Liver (tissue), 9 donors: ENCODE measurements around the gene MAP7D1. TPM values are rescaled to one million over a fixed set of nuclear protein-coding genes. Genes with fewer than 3 reads are reported as not detected.
A peak's percentile ranks its signal among the peaks of the same experiment; 100 is the strongest.

Source experiments
- DNase-seq: peaks from one replicate; pipeline ENCODE4 v3.0.0-alpha.2; 2017; ENCODE audit warnings: low spot score
- H3K27ac ChIP-seq, 2 donors: one replicate each; pipeline ENCODE4 v1.7.0; 2013; ENCODE audit warnings: inconsistent platforms in 2 of 2, low read length in 2 of 2, control low read depth in 1 of 2, low read depth in 1 of 2, mild to moderate bottlenecking in 1 of 2
- H3K27me3 ChIP-seq, 4 donors: one replicate each; pipeline versions ENCODE4 v1.6.1 to v1.7.0; 2013; ENCODE audit warnings: low read length in 3 of 4, inconsistent platforms in 1 of 4, mild to moderate bottlenecking in 1 of 4, moderate library complexity in 1 of 4; ENCODE audit not compliant: control insufficient read depth in 4 of 4, insufficient read depth in 4 of 4
- H3K36me3 ChIP-seq, 4 donors: one replicate each; pipeline versions ENCODE4 v1.6.1 to v1.7.0; 2013; ENCODE audit warnings: low read length in 3 of 4, mild to moderate bottlenecking in 3 of 4, low read depth in 1 of 4, moderate library complexity in 1 of 4; ENCODE audit not compliant: control insufficient read depth in 4 of 4, insufficient read depth in 3 of 4
- H3K4me1 ChIP-seq, 4 donors: one replicate each; pipeline versions ENCODE4 v1.6.1 to v1.7.0; 2013; ENCODE audit warnings: low read length in 3 of 4, mild to moderate bottlenecking in 3 of 4, moderate library complexity in 1 of 4; ENCODE audit not compliant: control insufficient read depth in 4 of 4, insufficient read depth in 4 of 4
- H3K4me3 ChIP-seq, 3 donors: one replicate each; pipeline versions ENCODE4 v1.6.1 to v1.7.0; 2013; ENCODE audit warnings: low read length in 3 of 3, control low read depth in 1 of 3, low read depth in 1 of 3, mild to moderate bottlenecking in 1 of 3
- H3K9ac ChIP-seq, 2 donors: one replicate each; pipeline ENCODE4 v1.7.0; 2013; ENCODE audit warnings: low read length in 2 of 2, mild to moderate bottlenecking in 2 of 2, moderate library complexity in 2 of 2, control low read depth in 1 of 2, low read depth in 1 of 2
- H3K9me3 ChIP-seq, 4 donors: one replicate each; pipeline versions ENCODE4 v1.6.1 to v1.7.0; 2013; ENCODE audit warnings: low read length in 3 of 4; ENCODE audit not compliant: control insufficient read depth in 4 of 4
- FOXA1 ChIP-seq: IDR thresholded peaks from 2 replicates; pipeline ENCODE4 v1.6.1; 2016; ENCODE audit warnings: antibody characterized with exemption
- FOXA2 ChIP-seq: IDR thresholded peaks from 2 replicates; pipeline ENCODE4 v1.6.1; 2016; ENCODE audit warnings: antibody characterized with exemption
- GABPA ChIP-seq, 2 donors: IDR thresholded peaks in 1 of 2; conservative IDR thresholded peaks in 1 of 2; 2 replicates each; pipeline ENCODE4 v1.6.1; 2016; ENCODE audit warnings: antibody characterized with exemption in 2 of 2, mild to moderate bottlenecking in 1 of 2, moderate library complexity in 1 of 2
- HNF4A ChIP-seq, 2 donors: conservative IDR thresholded peaks; 2 replicates each; pipeline ENCODE4 v1.6.1; 2016; ENCODE audit warnings: antibody characterized with exemption in 2 of 2, mild to moderate bottlenecking in 2 of 2
- HNF4G ChIP-seq: IDR thresholded peaks from 2 replicates; pipeline ENCODE4 v1.6.1; 2016; ENCODE audit warnings: antibody characterized with exemption
- JUND ChIP-seq, 2 donors: IDR thresholded peaks; 2 replicates each; pipeline ENCODE4 v1.6.1; 2016; ENCODE audit warnings: antibody characterized with exemption in 2 of 2
- NR2F2 ChIP-seq: IDR thresholded peaks from 2 replicates; pipeline ENCODE4 v1.6.1; 2016; ENCODE audit warnings: antibody characterized with exemption
- RAD21 ChIP-seq, 2 donors: IDR thresholded peaks; 2 replicates each; pipeline ENCODE4 v1.6.1; 2016; ENCODE audit warnings: antibody characterized with exemption in 2 of 2, mild to moderate bottlenecking in 2 of 2
- RXRA ChIP-seq, 2 donors: IDR thresholded peaks; 2 replicates each; pipeline ENCODE4 v1.6.1; 2017 to 2018; ENCODE audit warnings: antibody characterized with exemption in 2 of 2, mild to moderate bottlenecking in 1 of 2
- SP1 ChIP-seq: IDR thresholded peaks from 2 replicates; pipeline ENCODE4 v1.6.1; 2018; ENCODE audit warnings: antibody characterized with exemption, mild to moderate bottlenecking
- TAF1 ChIP-seq: conservative IDR thresholded peaks from 2 replicates; pipeline ENCODE4 v1.6.1; 2016; ENCODE audit warnings: antibody characterized with exemption, mild to moderate bottlenecking
- YY1 ChIP-seq: IDR thresholded peaks from 2 replicates; pipeline ENCODE4 v1.6.1; 2016; ENCODE audit warnings: antibody characterized with exemption, mild to moderate bottlenecking
- WGBS: extraction: QIAGEN DNeasy Blood & Tissue Kit; methylation state at CpG from one replicate; pipeline ENCODE4 v1.1.7; 2013; 5-methylcytosine and 5-hydroxymethylcytosine counted together
- polyA plus RNA-seq, 2 donors: library from polyadenylated mRNA; stranded (reverse) in 1 of 2; unstranded in 1 of 2; fragments of 200-250 nt in 1 of 2; fragments of >200 nt in 1 of 2; fragmentation: Nextera tagmentation in 1 of 2; extraction: Ambion mirVana in 1 of 2; gene quantifications; one replicate each; pipeline versions ENCODE4 v1.2.1 to v1.2.3, GENCODE V29; 2013 to 2015
- total RNA-seq, 2 donors: library from RNA; depleted of rRNA; stranded (reverse); fragments of >200 nt; gene quantifications; one replicate each; pipeline ENCODE4 v1.2.3, GENCODE V29; 2014
- TF ChIP-seq, protein P1 (sequence below): IDR thresholded peaks from 2 replicates; pipeline ENCODE4 v1.6.1; 2016; ENCODE audit warnings: antibody characterized with exemption
- TF ChIP-seq, protein P2 (sequence below): IDR thresholded peaks from 2 replicates; pipeline ENCODE4 v1.6.1; 2016; ENCODE audit warnings: antibody characterized with exemption
- TF ChIP-seq, protein P3 (sequence below): IDR thresholded peaks from 2 replicates; pipeline ENCODE4 v1.6.1; 2016; ENCODE audit warnings: antibody characterized with exemption
- TF ChIP-seq, protein P4 (sequence below): IDR thresholded peaks from 2 replicates; pipeline ENCODE4 v1.6.1; 2016; ENCODE audit warnings: antibody characterized with exemption, mild to moderate bottlenecking
- donor health status: healthy.
- donor health status: healthy.
- donor health status: healthy.
- donor health status: healthy.
- donor health status: healthy.

Gene MAP7D1
- total and polyA plus RNA-seq, 4 donors = 5.6 to 15.1 (median 12.9) TPM

DNA sequence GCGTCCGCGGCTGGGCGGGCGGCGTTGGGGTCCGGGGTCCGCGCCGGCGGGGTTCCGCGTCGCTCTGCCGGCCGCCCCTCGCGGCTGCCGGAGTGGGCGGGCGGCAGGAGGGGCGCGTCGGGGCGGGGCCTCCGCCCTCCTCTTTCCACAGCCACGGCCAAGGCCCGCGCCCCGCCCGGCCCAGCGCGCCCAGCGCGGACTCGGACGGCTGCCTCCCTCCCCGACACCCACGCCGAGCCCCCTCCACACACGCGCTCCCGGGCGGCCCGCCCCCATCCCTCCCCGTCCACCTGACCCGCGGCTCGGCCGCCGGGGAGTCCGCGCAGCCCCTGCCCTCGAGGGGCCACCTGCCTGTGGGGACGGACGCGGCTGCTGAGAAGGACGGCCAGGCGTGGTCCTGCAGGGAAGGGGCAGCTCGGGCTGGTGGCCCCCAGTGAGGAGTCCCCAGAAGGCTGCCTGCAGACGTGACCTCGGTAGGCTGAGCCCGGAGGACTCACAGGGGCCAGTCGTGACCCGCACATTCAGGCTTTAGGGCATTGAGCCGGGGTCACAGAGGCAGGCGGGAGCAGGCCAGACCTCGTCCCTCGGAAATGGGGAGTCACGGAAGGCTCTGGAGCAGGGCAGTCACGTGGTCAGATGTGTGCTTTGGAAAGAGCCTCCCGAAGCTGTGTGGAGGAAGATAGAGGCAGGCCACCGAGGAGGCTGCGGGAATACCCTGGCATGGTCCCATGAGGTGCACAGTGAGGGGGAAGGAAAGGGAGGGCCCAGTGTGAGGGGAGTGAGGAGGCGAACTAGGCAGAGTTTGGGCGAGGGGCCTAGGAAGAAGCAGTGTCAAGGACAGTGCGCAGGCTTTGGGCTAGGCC lies 30.6 kb upstream of the MAP7D1 start, which contains the start of gene COL8A2:
Gene COL8A2 (minus strand): TSS at position 94 of the 863 bp plus-strand sequence. CDS start 24,980 bp downstream, outside the sequence.
- DNase-seq = no peak
- Histone ChIP-seq H3K4me3 (peak within 1 kb of the TSS in 1 of 3 donors; percentile 40), H3K27ac (no peak within 1 kb of the TSS), H3K9me3 (no peaks in the 10 kb centered on the region), H3K36me3 (no peaks in the 10 kb centered on the region), H3K4me1 (peaks cover 0 to 3% (median 0%) of the 10 kb centered on the region in 4 donors), H3K27me3 (no peaks in the 10 kb centered on the region), H3K9ac (no peak within 1 kb of the TSS)
- WGBS = 15% methylated on average over 77 of the region's 77 CpGs
- TF ChIP-seq RAD21 (IDR thresholded peaks at IDR 0.05) = no peak
- TF ChIP-seq JUND (IDR thresholded peaks at IDR 0.05) = no peak
- TF ChIP-seq FOXA2 = no peak
- TF ChIP-seq GABPA (IDR thresholded peaks at IDR 0.05 in 1 of 2, conservative IDR thresholded peaks at IDR 0.05 in 1 of 2) = no peak
- peak in 1 of 2 donors; percentile 17 for TF ChIP-seq RXRA (IDR thresholded peaks at IDR 0.05)

DNA sequence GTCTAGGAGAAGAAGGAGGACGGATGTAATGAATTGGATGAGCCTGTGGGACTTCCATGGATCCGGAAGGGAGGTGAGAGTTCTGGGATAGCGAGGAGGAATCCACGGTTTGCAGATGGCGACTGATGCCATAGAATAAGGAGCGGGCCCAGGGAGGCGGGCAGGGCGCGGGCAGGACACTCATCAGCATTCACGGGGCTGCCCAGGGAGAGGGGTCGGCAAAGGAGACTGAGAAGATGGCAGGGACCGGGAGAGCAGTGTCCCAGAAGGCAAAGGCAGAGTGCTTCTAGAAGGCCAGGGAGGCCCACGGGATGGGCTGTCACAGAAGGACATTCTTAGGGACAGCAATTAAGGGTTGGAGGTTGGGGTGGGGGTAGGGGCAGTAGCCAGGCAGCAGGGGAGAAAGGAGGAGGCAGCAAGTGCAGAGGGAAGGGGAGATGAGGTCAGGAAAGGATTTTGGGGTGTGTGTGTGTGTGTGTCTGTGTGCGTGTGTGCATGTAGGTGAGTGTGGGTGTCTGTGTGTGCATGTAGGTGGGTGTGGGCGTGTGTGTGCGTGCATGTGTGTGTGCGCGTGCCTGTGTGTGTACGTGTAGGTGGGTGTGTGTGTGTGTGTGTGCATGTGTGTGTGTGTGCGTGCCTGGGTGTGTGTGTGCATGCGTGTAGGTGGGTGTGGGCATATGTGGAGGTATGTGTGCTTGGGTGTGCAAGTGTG lies 29.8 kb upstream of the MAP7D1 start:
- TF ChIP-seq, protein P1, sequence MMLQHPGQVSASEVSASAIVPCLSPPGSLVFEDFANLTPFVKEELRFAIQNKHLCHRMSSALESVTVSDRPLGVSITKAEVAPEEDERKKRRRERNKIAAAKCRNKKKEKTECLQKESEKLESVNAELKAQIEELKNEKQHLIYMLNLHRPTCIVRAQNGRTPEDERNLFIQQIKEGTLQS = no peak
- TF ChIP-seq HNF4G (no peak), NR2F2 (no peak)
- Histone ChIP-seq H3K36me3 (no peaks in the 10 kb centered on the region), H3K9me3 (no peaks in the 10 kb centered on the region), H3K27ac (no peak overlapping the region), H3K4me3 (no peak overlapping the region), H3K27me3 (no peaks in the 10 kb centered on the region), H3K9ac (no peak overlapping the region), H3K4me1 (peaks cover 0 to 3% (median 0%) of the 10 kb centered on the region in 4 donors)
- no peak for DNase-seq
- WGBS = 84% methylated on average over 21 of the region's 21 CpGs

DNA sequence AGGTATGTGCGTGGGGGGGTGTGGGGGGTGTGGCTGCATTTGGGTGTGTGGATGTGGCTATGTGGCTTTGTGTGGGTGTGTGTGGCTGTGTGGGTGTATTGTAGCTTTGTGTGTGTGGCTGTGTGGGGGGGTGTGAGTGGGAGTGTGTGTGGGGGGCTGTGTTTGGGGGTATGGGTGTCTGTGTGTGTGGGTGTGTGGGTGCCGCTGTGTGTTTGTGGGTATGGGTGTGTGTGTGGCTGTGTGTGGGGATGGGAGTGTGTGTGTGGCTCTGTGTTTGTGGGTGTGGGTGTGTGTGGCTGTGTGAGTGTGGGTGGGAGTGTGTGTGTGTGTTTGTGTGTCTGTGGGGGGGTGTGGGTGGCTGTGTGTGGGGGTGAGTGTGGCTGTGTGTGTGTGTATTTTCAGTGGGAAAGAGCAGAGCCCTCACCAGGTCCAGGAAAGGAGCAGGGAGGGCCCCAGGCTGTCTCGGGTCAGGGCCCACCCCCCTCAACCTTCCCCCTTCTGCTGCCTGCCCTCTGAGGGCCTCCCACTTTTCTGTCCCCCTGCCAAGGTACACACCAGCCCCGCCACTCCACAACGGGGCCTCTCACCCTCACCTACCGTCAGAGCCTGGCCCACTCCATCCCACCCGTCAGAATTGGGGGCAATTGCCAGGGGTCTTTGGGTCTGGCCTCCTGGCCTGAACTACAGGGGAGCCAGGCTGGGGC lies 29.0 kb upstream of the MAP7D1 start:
- Histone ChIP-seq H3K4me3 (no peak overlapping the region), H3K27ac (no peak overlapping the region), H3K9ac (no peak overlapping the region), H3K36me3 (no peaks in the 10 kb centered on the region), H3K9me3 (no peaks in the 10 kb centered on the region), H3K27me3 (no peaks in the 10 kb centered on the region), H3K4me1 (peaks cover 0 to 3% (median 0%) of the 10 kb centered on the region in 4 donors)
- no peak for DNase-seq
- WGBS = 54% methylated on average over 7 of the region's 7 CpGs
- TF ChIP-seq, protein P2, sequence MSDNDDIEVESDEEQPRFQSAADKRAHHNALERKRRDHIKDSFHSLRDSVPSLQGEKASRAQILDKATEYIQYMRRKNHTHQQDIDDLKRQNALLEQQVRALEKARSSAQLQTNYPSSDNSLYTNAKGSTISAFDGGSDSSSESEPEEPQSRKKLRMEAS = no peak
- TF ChIP-seq, protein P3, sequence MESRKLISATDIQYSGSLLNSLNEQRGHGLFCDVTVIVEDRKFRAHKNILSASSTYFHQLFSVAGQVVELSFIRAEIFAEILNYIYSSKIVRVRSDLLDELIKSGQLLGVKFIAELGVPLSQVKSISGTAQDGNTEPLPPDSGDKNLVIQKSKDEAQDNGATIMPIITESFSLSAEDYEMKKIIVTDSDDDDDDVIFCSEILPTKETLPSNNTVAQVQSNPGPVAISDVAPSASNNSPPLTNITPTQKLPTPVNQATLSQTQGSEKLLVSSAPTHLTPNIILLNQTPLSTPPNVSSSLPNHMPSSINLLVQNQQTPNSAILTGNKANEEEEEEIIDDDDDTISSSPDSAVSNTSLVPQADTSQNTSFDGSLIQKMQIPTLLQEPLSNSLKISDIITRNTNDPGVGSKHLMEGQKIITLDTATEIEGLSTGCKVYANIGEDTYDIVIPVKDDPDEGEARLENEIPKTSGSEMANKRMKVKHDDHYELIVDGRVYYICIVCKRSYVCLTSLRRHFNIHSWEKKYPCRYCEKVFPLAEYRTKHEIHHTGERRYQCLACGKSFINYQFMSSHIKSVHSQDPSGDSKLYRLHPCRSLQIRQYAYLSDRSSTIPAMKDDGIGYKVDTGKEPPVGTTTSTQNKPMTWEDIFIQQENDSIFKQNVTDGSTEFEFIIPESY = no peak
- TF ChIP-seq RAD21 (IDR thresholded peaks at IDR 0.05) = no peak
- no peak for TF ChIP-seq FOXA1
- TF ChIP-seq RXRA (IDR thresholded peaks at IDR 0.05) = no peak
- TF ChIP-seq SP1 = no peak
- no peak for TF ChIP-seq FOXA2
- no peak for TF ChIP-seq YY1
- no peak for TF ChIP-seq JUND (IDR thresholded peaks at IDR 0.05)
- TF ChIP-seq, protein P1 = no peak
- TF ChIP-seq GABPA (IDR thresholded peaks at IDR 0.05 in 1 of 2, conservative IDR thresholded peaks at IDR 0.05 in 1 of 2) = no peak
- no peak for TF ChIP-seq TAF1
- no peak for TF ChIP-seq NR2F2
- TF ChIP-seq, protein P4, sequence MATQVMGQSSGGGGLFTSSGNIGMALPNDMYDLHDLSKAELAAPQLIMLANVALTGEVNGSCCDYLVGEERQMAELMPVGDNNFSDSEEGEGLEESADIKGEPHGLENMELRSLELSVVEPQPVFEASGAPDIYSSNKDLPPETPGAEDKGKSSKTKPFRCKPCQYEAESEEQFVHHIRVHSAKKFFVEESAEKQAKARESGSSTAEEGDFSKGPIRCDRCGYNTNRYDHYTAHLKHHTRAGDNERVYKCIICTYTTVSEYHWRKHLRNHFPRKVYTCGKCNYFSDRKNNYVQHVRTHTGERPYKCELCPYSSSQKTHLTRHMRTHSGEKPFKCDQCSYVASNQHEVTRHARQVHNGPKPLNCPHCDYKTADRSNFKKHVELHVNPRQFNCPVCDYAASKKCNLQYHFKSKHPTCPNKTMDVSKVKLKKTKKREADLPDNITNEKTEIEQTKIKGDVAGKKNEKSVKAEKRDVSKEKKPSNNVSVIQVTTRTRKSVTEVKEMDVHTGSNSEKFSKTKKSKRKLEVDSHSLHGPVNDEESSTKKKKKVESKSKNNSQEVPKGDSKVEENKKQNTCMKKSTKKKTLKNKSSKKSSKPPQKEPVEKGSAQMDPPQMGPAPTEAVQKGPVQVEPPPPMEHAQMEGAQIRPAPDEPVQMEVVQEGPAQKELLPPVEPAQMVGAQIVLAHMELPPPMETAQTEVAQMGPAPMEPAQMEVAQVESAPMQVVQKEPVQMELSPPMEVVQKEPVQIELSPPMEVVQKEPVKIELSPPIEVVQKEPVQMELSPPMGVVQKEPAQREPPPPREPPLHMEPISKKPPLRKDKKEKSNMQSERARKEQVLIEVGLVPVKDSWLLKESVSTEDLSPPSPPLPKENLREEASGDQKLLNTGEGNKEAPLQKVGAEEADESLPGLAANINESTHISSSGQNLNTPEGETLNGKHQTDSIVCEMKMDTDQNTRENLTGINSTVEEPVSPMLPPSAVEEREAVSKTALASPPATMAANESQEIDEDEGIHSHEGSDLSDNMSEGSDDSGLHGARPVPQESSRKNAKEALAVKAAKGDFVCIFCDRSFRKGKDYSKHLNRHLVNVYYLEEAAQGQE = no peak
- no peak for TF ChIP-seq HNF4A (conservative IDR thresholded peaks at IDR 0.05)
